SHP77 treated with DMSO at 0.1 percent for 48 hours (cell line): ENCODE measurements around the gene CCDC177.

Experiments
- DNase-seq: peaks from one replicate; lab custom pipeline; 2025; lab: John Stamatoyannopoulos, UW

CCDC177 gene

DNA sequence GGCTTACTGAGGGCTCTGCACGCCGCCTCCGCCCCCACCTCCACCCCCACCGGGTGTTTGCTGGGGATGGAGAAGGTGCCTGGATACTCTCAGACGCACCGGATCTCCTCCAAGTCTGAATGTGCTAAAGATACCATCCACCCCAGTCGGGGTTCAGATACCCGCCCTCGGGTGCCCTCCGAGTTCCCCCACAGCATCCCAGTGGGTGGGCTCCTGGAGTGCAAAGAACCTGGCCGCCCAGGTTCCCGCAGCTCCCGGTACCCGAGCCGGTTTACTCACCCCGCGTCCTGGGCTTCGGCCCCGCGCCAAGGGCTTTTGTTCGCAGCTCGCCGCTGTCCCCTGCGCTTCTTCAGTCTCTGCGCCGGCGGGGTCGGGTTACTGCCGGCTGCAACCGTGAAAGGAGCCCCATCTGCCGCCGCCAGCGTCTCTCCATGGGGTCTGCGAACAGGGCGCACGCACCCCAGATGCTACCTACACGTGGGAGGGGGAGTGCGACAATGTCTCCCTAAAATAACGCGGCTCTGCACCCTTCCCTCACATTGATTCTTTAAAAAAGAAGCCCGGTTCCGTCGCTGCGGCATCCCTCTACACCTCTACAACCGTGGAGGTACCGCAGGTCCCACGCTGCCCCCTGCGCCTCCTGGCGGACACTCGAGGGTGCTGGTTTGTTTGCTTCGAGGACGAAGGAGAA is at the start of gene CCDC177:
Gene CCDC177, minus strand, starts transcription at position 609 of the 691 bp plus-strand sequence. CDS start 1,249 bp downstream, outside the sequence.
- DNase-seq: peak; percentile 57

DNA sequence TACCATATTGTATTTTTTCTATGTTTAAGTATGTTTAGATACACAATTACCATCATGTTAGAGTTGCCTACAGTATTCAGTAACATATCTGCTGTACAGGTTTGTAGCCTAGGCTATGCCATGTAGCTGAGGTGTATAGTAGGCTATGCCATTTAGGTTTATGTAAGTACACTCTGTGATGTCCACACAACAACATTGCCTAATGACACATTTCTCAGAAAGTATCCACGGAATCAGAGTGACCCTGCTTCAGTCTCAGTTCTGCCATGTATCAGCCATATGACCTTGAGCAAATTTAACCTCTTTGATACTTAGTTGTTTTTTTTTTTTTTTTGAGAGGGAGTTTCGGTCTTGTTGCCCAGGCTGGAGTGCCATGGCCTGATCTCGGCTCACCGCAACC is 49.5 kb upstream of the CCDC177 start:
- no peak for DNase-seq

DNA sequence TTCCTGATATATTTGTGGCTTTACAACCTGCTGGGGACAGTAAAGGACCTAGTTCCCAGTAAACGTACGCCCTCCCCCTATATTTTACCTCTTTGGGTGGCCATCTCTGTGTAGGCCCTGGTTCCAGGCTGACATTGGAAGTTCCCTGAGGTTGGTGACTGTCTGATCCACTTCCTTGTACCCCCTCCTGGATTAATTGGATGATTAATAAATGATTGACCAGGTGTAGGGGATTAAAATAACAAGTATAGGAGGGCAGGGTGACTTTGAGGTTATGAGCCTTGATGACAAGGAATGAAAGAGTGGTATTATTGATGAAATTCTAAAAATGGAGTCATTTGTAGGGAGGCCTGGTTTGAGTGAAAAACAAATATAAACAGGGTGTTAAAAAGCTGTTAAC is 46.3 kb upstream of the CCDC177 start:
- no peak for DNase-seq

DNA sequence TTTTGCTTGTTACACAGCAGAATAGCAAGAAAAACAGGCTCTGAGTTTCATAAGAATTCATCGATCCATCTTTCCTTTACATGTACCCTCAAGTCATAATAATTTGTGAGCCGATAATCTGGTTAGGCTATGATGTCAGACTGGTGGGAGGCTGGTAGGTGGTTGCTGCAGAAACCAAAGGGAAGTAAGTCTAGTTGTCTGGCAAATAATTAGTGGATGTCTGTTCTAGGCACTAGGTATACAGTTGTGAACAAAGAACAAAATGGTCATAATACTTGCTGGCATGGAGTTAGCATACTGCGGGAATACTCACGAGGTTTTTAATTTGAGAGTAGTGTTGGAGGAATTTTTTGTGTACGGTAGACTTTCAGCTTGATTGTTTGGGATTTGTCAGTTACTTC is 45.5 kb upstream of the CCDC177 start:
- no peak for DNase-seq

DNA sequence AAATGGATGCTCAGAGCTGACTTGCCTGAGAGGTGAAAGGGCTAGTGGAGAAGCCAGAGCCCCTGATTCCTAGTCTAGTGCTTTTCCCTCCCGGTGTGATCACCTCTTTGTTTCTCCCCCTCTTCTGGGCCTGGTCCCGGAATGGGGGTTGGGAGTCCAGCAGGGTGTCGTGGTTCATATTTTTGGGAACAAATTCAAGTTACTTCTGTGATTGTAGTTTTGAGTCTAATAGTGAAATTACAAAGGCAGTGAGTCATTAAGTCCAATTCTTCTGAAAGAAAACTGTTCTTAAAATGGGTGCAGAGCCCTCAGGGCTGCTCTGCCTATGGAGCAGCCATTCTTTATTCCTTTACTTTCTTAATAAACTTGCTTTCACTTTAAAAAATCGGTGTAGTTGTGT is 44.3 kb upstream of the CCDC177 start:
- DNase-seq: no peak

DNA sequence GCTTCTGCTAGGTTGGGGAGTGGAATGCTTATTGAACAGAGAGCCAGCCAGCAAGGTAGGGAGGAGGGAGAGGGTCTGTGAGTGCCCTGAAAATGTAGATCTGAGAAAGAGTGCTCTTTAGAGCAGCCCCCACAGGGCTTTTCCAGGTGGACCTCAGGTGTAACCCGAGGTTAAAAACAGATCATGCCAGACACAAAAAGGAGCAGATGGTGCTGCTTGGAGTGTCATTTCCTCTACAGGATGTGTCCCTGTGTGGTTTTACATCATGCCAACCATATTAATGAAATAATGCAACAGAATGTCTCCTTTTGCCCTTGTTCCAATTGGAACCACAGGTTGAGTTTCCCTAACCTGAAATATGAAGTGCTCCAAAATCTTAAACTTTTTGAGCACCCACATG is 43.1 kb upstream of the CCDC177 start:
- no peak for DNase-seq

DNA sequence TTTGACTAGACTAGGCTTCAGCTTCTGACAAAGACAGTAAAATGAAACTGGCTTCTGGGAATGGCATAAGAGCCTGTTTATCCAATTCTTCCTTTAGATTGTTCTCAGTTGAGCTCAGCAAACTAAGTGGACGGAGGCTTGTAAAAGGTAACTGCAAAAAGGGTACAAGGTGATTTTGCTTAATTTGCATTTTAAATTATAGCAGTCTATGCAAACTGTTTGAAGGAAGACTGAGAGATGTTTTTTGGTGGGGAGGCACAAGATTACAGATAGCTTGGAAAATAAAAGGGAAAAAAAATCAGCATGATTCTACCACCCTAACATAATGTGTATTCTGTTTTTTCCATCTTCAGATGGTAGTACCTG is 41.7 kb upstream of the CCDC177 start:
- no peak for DNase-seq

DNA sequence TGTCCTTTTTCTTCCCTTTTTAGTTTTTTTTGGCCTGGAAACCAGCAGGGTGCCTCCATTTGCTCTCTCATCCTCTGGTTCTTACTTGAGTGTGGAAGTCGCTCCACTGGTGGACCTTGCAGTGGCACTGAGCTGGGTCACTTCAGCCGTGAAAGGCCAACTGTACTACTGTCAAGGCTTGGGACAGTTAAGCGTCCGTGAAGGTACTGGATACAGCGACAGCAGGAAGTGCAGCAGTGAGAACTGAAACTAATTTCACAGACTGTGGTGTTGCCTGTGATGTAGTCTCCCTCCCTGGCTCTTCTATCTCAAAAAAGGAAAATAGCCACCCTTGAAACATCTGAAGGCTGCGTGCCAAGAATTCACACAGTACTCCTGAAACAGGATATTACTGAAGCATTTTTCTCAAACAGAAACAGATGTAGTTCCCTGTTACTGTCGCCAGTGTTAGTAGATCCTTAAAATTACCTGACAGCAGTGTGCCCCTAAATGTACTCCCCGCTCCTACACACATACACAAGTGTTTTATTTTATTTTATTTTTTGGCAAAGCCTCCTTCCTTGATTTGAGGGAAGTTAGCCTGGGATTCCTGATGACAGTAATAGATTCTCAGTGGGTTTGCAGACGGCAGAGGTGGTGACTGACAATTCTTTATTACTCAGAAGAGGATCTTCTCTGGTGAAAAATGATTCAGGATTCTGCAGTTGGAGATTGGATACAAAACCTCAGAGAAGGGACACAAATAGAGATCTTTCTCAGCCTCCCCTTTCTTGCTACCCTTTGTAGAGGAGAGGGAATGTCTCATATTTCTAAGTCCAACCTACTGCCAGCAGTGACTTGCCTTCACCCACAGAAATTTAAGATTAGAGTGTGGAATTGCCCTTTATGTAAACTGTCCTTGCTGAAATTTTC is 41.1 kb upstream of the CCDC177 start:
- DNase-seq: no peak

DNA sequence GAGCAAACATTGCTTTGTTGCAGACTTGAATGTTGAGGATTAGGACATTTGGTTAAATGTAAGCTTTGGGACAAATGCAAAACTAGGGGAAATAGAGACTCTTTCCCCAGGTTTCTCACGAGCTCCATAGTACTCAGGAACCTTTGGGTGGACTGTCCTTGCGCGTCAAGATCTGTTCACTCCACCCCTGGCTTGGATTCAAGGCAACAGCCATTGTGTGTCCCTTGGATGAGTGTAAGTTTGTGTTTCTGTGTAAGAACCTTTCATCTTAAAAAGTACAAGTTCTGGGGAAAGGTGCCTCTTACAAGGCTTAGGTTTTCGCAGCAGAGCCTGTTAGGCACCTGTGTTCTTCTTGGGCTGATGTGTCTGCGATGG is 40.4 kb upstream of the CCDC177 start:
- no peak for DNase-seq

DNA sequence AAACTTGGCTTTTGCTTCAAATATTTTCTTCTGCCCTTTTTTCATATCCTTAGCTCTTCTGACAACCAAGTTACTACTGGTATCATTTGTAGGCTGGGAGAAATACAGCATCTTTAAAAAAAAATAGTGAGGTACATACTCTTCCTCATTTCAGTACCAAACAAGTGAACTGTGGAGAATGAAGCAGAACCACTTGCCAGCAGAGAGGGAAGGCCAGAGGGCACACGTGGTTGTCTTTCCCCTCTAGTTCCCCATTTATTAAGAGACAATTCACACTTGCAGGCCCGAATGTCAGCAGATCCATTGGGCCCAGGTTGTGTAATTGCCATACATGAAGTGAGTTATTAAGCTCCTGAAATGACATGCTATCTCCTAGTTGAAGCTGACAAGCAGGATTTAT is 39.9 kb upstream of the CCDC177 start:
- DNase-seq: no peak

DNA sequence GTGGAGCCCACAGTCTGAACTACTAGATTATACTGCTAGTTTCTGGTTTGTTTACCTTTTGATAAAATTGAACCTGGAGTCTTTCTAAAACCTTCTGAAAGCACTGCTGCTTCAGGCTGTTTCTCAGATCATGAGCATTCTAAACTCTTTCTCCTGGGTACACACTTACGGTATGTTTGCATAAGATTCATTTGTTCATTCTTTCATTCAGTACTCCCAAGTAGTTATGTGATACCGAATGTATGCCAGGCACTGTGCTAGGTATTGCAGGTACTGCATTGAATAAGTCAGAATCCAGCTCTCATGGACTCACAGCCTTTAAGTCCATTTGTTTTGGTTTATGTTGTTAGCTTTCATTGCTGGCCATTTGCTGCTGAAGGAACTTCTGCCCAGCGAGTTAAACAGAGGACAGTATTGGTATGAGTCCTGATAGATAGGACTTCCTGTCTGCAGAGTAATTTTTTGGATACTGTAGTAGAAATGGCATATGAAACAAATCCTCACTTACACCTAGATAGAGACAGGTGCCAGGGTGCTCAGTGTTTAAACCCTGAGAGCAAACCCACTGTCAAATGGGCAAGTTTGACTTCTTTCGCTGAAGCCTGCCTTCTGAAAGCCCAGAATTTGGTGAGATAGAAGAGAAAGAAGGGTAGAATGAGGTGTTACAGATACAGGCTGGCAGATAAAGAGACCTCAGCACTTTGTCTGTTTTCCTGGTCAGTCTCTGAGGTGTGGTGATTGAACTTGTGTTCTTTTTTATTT is 38.8 kb upstream of the CCDC177 start:
- no peak for DNase-seq

DNA sequence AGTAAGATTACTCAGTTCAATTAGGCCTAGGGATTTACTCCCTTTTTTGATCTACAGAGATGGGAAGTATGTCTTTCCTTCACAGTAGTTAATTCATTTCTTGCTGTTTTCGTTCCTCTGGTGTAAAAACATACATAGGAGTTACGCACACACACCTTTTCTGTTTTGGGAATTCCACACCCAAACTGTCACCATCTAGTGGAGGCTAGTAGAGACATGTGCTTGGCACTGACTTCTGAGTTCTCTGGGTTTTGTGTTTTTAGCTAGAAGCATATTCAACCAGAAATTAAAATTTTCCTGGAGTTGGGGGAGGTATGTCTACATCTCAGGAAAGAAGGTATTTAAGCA is 38.1 kb upstream of the CCDC177 start:
- DNase-seq: no peak

DNA sequence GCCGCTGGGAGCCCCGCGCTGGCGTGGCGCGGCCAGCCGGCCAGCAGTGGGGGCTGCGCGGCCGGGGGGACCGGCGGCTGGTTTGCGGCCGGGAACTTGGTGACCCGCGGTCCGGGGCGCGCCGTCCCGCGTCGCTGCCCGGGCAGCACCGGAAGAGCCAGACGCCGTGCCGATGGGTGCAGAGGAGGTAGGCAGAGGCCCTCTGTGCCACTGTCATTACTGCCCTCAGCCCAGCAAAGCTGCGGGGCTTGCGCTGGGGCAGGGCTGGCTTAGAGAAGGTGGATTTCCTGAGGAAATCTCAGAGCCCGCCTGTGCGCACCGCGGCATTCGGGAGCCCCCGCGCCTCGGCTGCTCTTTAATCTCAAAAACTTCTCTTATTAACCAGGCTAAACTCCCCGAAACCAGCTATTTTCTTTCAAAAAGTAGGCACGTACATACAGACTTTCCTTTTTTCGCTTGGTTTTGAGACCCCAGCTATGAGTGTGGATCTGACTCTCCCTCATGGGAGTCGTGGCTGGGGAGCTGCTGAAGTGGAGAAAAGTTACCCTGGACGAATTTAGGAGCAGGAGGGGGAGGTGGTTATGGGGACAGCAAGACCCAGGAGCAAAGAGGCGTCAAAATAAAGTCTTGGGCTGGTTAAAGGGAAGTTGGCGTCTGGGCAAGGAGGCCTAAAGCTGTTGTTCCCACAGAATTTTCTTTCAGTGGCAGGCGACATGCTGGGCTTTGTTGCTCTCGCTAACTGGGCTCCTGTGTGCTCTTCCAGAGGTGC is 37.5 kb upstream of the CCDC177 start:
- DNase-seq: peak; percentile 15

DNA sequence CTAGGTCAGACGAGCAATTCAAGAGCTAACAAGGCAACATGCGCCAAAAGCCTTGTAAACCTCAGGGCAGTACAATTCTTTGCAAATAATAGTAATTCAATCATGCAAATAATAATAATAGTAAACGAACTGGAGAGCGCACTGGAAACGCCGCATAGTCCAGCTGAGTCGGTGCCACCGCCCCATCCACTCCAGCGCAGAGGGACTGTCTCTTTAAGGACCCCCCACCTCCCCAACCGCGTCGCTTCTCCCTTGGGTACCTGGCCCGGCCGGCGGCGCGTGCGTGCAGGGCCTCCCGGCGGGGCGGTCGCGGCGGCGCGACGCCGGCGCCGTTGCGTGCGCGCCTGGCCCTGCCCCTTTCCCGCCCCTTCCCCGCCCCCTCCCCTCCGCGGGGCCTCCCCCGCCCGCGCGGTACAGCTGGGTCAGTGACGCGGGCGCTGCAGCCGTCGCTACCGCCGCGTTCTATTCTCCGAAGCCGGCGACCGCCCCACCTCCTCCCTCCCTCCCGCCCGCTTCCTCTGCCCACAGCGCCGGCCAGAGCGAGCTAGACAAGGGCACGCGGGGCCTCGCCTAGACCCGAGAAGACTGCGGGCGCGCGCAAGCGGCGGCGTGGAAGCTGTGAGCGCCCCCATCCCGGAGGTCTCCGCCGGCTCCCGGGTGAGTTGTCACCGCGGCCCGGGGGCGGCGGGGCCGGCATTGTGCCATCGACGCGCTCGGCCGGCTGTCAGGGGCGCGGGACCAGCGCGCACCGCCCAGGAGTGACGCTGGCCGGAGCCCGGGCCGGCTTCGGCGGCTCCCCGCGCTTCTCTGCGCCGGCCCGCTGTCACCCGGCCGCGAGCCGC is 36.7 kb upstream of the CCDC177 start, which contains the start of gene SUSD6:
Gene SUSD6, plus strand, starts transcription at position 425 of the 842 bp plus-strand sequence. CDS start 46,997 bp downstream, outside the sequence.
- peak; percentile 85 for DNase-seq

DNA sequence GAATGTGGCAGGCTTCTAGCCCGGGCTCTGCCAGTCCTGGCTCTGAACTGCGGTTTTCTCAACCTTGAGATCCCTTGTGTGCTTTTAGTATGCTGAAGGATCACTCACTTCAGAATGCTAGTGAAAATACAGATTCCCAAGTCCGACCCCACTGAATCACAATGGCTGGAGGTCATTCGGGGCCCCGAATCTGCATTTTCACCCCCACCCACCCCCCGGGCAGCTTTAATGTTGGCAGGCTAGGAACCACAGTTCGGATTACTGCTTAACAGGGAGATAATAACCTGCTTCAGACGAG is 36.2 kb upstream of the CCDC177 start:
- no peak for DNase-seq

DNA sequence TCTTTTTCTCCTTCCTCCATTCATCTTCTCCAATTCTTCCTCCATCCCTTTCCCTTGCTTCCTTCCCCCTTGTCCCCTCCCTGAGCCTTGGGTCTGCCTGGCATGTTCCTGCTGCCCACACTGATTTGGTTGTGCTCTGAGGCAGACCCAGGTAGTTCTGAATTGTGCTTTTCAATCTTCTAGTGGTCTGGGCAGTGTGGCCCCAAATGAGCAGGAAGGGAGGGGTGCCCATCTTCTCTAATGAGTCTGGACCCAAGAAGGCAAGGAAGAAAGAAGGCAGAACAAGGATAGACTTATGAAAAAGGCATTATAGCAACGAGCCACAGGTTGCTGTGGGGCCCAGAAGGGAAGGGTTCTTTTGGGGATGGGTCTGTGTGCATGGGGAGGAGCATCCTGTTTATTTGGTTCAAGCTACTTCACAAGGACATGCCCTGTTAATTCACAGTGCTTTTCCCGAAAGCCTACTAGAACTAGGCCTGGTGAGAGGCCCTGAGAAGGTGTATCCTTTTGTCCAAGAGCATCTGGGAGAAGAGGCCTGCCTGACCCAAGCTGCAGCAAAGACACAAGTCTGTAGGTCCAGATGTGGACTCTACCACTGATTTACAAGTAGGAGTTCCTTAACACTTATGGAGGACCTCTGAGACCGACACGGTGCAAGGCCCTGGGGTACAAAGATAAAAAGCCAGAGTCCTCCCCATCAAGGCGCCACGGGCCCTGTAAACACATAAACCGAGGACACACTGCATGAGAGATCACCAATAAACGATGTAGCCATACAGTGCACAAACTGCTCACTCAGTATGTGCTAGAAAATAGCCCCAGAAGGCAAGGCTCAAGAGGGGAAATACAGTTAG is 35.6 kb upstream of the CCDC177 start:
- no peak for DNase-seq

DNA sequence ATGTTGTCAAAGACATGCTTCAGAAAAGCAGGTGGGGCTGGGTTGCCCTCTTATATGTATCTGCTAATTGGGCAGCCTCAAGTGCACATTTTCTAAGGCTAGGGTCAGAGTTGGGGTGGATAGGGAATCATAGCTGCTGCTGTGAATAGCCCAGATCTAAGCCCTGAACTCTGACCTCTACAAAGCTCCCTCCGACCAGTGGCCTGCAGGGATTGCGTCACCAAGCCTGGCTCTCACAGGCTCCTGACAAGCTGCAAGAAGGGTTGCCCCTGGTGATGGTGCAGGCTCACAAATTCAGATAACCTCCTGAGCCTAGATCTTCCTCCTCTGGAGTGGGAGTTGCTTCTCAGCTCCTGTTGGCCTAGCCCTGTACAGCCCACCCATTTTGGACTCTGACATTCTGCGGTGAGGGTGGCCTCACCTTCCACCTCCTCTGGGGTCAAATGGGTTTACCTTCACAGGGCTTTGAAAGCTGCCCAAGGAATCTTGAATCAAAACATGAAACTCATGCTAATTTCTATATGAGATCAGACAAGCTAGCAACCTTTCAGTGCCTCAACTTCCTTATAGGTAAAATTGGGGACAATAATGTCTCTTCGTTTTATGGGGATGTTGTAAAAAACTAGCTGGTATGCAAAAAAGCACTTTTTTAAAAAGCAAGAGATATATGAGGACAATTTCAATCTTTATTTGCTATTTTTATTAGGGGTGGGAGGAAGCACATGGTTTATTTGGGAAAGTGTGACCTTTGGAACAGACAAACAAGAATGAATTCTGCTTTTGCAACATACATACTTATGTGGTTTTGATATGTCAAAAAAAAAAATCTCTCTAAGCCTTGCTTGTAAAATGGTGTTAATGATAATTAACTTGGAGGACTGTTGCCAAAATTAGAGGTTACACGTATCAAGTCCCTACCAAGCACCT is 31.9 kb upstream of the CCDC177 start:
- DNase-seq: no peak

DNA sequence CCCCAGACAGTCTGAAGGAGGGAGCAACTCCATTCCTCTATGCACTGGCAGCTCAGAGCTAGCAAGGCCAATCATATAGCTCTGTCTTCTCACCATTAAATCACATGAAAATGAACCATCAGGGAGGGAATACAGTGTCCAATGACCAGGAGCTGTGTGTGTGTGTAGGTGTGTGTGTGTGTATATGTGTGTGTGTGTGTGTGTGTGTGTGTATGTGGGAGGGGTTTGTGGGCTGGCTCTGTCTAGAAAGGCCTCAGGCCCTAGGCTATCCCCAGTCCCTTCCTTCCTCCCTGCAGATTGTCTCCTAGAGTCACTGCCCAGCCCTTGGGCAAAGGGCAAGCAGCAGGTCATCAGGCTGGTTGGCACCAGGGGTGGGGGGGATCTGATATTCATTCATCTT is 31.1 kb upstream of the CCDC177 start:
- DNase-seq: no peak

DNA sequence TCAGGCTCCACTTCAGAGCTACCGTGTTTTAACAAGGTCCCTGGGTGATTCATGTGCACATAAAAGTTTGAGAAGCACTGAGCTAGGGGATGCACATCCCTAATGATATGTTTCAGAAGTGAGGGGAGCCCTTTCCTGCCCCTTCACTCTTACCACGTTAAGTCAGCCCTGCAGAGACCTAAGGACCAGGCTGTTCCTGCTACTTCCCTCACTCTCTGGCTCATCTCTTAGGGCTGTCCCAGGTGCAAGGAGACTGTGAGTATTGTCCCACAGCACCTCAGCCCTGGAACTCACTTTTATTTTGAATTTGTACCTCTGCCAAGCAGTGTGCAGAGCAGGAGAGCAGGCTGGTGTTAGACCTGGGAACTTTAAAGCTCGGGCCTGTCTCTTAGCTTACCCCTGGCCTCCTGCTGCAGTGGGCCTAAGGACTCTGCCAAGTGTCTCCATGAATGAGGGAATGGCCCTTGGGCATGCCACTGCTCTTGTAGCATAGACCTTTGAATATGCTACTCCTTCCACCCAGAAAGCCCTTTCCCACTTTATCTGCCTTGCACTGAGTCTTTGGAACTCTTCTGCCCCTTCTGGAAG is 25.7 kb upstream of the CCDC177 start:
- no peak for DNase-seq
